ENCODE data around the gene SMYD1. TPM values are rescaled to one million over a fixed set of nuclear protein-coding genes. Genes with fewer than 3 reads are reported as not detected.

Gene SMYD1
- total and polyA plus RNA-seq, 8 donors: 0.05 to 0.20 (median 0.06) TPM; not detected in 5

GRCh38 chr2:88100489-88100858 lies 32.8 kb downstream of the SMYD1 start:
- no peaks in the 10 kb centered on the region for H3K36me3 ChIP-seq
- ATAC-seq (no peak), DNase-seq (no peak)
- H3K27me3 ChIP-seq: no peaks in the 10 kb centered on the region
- intact Hi-C loops (cut with DNase I): no loop called here
- TF ChIP-seq, protein P1, sequence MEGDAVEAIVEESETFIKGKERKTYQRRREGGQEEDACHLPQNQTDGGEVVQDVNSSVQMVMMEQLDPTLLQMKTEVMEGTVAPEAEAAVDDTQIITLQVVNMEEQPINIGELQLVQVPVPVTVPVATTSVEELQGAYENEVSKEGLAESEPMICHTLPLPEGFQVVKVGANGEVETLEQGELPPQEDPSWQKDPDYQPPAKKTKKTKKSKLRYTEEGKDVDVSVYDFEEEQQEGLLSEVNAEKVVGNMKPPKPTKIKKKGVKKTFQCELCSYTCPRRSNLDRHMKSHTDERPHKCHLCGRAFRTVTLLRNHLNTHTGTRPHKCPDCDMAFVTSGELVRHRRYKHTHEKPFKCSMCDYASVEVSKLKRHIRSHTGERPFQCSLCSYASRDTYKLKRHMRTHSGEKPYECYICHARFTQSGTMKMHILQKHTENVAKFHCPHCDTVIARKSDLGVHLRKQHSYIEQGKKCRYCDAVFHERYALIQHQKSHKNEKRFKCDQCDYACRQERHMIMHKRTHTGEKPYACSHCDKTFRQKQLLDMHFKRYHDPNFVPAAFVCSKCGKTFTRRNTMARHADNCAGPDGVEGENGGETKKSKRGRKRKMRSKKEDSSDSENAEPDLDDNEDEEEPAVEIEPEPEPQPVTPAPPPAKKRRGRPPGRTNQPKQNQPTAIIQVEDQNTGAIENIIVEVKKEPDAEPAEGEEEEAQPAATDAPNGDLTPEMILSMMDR (IDR thresholded peaks at IDR 0.05): no peak
- H3K4me3 ChIP-seq: no peak overlapping the region
- no peaks in the 10 kb centered on the region for H3K4me1 ChIP-seq
- H3K9me3 ChIP-seq: no peaks in the 10 kb centered on the region
- H3K27ac ChIP-seq: no peak overlapping the region

- H3K9me3 ChIP-seq: no peaks in the 10 kb centered on the region
- H3K4me3 ChIP-seq: no peak overlapping the region
- no peaks in the 10 kb centered on the region for H3K27me3 ChIP-seq
- no peaks in the 10 kb centered on the region for H3K4me1 ChIP-seq
- DNase-seq (no peak), ATAC-seq (no peak)
- H3K27ac ChIP-seq: no peak overlapping the region
- TF ChIP-seq, protein P1 (IDR thresholded peaks at IDR 0.05): no peak
- intact Hi-C loops (cut with DNase I): no loop called here
- H3K36me3 ChIP-seq: no peaks in the 10 kb centered on the region
Measured at GRCh38 chr2:88108796-88109195, 41.2 kb downstream of the SMYD1 start.

DNA sequence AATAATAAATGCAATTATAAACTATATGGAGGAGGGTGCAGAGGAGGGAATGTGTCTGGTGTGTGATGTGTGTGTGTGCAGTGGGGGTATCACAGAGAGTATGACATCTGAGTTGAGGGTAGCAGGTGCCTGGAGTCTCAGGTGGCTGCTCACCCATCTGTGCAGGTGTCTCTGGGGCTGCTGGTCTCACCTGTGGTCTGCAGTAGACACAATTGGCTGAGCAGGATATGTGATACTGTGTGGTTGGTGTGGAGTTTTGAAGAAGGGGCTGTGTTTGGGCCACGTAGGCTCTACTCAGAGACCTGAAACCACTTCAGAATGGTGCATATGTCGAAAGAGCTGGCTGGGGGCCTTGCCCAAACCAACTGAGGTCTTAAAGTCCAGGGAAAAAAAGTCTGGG lies 43.2 kb downstream of the SMYD1 start:
- no peaks in the 10 kb centered on the region for H3K9me3 ChIP-seq
- DNase-seq: no peak
- TF ChIP-seq, protein P1 (IDR thresholded peaks at IDR 0.05): no peak
- H3K27me3 ChIP-seq: no peaks in the 10 kb centered on the region
- H3K4me1 ChIP-seq: no peaks in the 10 kb centered on the region
- intact Hi-C loops (cut with DNase I): no loop called here
- no peaks in the 10 kb centered on the region for H3K36me3 ChIP-seq
- no peak for ATAC-seq
- no peak overlapping the region for H3K27ac ChIP-seq
- H3K4me3 ChIP-seq: no peak overlapping the region

- no peak overlapping the region for H3K27ac ChIP-seq
- ATAC-seq: no peak
- H3K4me1 ChIP-seq: no peaks in the 10 kb centered on the region
- DNase-seq: no peak
- H3K27me3 ChIP-seq: peaks cover 0 to 6% of the 10 kb centered on the region in 2 donors
- H3K9me3 ChIP-seq: no peaks in the 10 kb centered on the region
- intact Hi-C loops (cut with DNase I): no loop called here
- TF ChIP-seq, protein P1 (IDR thresholded peaks at IDR 0.05): no peak
- H3K4me3 ChIP-seq: no peak overlapping the region
- no peaks in the 10 kb centered on the region for H3K36me3 ChIP-seq
Measured at GRCh38 chr2:88113069-88113468, 45.4 kb downstream of the SMYD1 start.

- H3K9me3 ChIP-seq: no peaks in the 10 kb centered on the region
- no peak overlapping the region for H3K27ac ChIP-seq
- TF ChIP-seq, protein P1 (IDR thresholded peaks at IDR 0.05): no peak
- DNase-seq: peak in 2 of 4 donors; percentile 8
- H3K27me3 ChIP-seq: peaks cover 0 to 12% of the 10 kb centered on the region in 2 donors
- intact Hi-C loops (cut with DNase I): no loop called here
- no peaks in the 10 kb centered on the region for H3K36me3 ChIP-seq
- no peak for ATAC-seq
- no peaks in the 10 kb centered on the region for H3K4me1 ChIP-seq
- no peak overlapping the region for H3K4me3 ChIP-seq
Measured at GRCh38 chr2:88114889-88115288, 47.3 kb downstream of the SMYD1 start.
